ENCODE data around the gene SPON2. TPM values are rescaled to one million over a fixed set of nuclear protein-coding genes. Genes with fewer than 3 reads are reported as not detected.
A peak's percentile ranks its signal among the peaks of the same experiment; 100 is the strongest.
"Not testable (repeated sequence)": the region's sequence is repeated elsewhere in the genome, so short reads cannot be mapped to it uniquely, and the experiment has no call there.

SPON2 gene
- total RNA-seq, 1 donor from 2014 or later = 18.1 TPM

- no peak overlapping the region for H3K4me3 ChIP-seq (ENCODE audit: low read depth, low read length)
- no peak for DNase-seq (ENCODE audit: low read depth)
- no peak for TF ChIP-seq CTCF (conservative IDR thresholded peaks at IDR 0.05; ENCODE audit: low read depth, low read length)
Measured at GRCh38 chr4:1137850-1138249, 34.5 kb downstream of the SPON2 start.

- TF ChIP-seq CTCF (conservative IDR thresholded peaks at IDR 0.05; ENCODE audit: low read depth, low read length) = no peak
- no peak for DNase-seq (ENCODE audit: low read depth)
- no peak overlapping the region for H3K4me3 ChIP-seq (ENCODE audit: low read depth, low read length)
Measured at GRCh38 chr4:1137063-1137776, 35.2 kb downstream of the SPON2 start.

- no peak overlapping the region for H3K4me3 ChIP-seq (ENCODE audit: low read depth, low read length)
- no peak for DNase-seq (ENCODE audit: low read depth)
Measured at GRCh38 chr4:1136048-1136447, 36.3 kb downstream of the SPON2 start.

GRCh38 chr4:1133033-1133432 is 39.4 kb downstream of the SPON2 start:
- no peak for DNase-seq (ENCODE audit: low read depth)
- TF ChIP-seq CTCF (conservative IDR thresholded peaks at IDR 0.05; ENCODE audit: low read depth, low read length) = no peak
- H3K4me3 ChIP-seq (ENCODE audit: low read depth, low read length) = no peak overlapping the region

More at GRCh38 chr4:1136048-1136447, 36.3 kb downstream of the SPON2 start:
- TF ChIP-seq CTCF (conservative IDR thresholded peaks at IDR 0.05; ENCODE audit: low read depth, low read length) = no peak

- peak; percentile 100 for TF ChIP-seq CTCF (conservative IDR thresholded peaks at IDR 0.05; ENCODE audit: low read depth, low read length)
- no peak for DNase-seq (ENCODE audit: low read depth)
- no peak overlapping the region for H3K4me3 ChIP-seq (ENCODE audit: low read depth, low read length)
Measured at GRCh38 chr4:1130316-1131186, 41.8 kb downstream of the SPON2 start.

- no peak for DNase-seq (ENCODE audit: low read depth)
- H3K4me3 ChIP-seq (ENCODE audit: low read depth, low read length) = no peak overlapping the region
- no peak for TF ChIP-seq CTCF (conservative IDR thresholded peaks at IDR 0.05; ENCODE audit: low read depth, low read length)
Measured at GRCh38 chr4:1126506-1126905, 45.9 kb downstream of the SPON2 start.

GRCh38 chr4:1125466-1125865 is 46.9 kb downstream of the SPON2 start:
- not testable (repeated sequence) for DNase-seq (ENCODE audit: low read depth); H3K4me3 ChIP-seq (ENCODE audit: low read depth, low read length)
